GM12875 (cell line): ENCODE measurements around the gene GON4L.
"Not testable (repeated sequence)": the region's sequence is repeated elsewhere in the genome, so short reads cannot be mapped to it uniquely, and the experiment has no call there.

Source experiments
- H3K4me3 ChIP-seq: one replicate; pipeline ENCODE4 v1.5.1; 2011; ENCODE audit warnings: low read depth, low read length, control low read depth
- TF ChIP-seq, protein P1 (sequence below): IDR thresholded peaks from 2 replicates; pipeline ENCODE4 v1.5.1; 2011; ENCODE audit warnings: low read depth, mild to moderate bottlenecking, control low read depth, inconsistent platforms, low read length, moderate library complexity, borderline replicate concordance; ENCODE audit not compliant: insufficient read depth

GON4L gene

DNA sequence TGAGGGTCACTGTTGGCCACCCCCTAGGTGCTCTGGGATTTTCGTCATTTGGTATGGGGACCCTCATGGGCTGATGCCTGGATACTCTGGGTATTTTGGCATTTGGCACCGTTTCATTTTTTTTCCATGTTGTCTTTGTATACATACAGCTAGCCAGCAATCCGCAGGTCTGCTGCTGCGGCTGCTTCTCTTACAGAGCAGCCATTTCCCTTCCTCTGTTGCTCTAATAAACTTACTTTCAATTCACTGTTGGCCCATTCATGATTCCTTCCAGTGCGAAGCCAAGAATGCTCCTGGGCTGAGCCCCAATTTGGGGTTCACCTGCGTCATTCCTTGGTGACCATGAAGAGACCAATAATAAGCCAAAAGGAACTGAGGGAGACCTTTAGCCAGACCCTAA is 21.5 kb downstream of the GON4L start:
- TF ChIP-seq, protein P1, sequence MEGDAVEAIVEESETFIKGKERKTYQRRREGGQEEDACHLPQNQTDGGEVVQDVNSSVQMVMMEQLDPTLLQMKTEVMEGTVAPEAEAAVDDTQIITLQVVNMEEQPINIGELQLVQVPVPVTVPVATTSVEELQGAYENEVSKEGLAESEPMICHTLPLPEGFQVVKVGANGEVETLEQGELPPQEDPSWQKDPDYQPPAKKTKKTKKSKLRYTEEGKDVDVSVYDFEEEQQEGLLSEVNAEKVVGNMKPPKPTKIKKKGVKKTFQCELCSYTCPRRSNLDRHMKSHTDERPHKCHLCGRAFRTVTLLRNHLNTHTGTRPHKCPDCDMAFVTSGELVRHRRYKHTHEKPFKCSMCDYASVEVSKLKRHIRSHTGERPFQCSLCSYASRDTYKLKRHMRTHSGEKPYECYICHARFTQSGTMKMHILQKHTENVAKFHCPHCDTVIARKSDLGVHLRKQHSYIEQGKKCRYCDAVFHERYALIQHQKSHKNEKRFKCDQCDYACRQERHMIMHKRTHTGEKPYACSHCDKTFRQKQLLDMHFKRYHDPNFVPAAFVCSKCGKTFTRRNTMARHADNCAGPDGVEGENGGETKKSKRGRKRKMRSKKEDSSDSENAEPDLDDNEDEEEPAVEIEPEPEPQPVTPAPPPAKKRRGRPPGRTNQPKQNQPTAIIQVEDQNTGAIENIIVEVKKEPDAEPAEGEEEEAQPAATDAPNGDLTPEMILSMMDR = no peak
- H3K4me3 ChIP-seq = no peak overlapping the region

DNA sequence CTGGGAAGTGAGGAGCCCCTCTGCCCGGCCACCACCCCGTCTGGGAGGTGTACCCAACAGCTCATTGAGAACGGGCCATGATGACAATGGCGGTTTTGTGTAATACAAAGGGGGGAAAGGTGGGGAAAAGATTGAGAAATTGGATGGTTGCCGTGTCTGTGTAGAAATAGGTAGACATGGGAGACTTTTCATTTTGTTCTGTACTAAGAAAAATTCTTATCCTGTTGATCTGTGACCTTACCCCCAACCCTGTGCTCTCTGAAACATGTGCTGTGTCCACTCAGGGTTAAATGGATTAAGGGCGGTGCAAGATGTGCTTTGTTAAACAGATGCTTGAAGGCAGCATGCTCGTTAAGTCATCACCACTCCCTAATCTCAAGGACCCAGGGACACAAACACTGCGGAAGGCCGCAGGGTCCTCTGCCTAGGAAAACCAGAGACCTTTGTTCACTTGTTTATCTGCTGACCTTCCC is 22.1 kb downstream of the GON4L start:
- not testable (repeated sequence) for H3K4me3 ChIP-seq

DNA sequence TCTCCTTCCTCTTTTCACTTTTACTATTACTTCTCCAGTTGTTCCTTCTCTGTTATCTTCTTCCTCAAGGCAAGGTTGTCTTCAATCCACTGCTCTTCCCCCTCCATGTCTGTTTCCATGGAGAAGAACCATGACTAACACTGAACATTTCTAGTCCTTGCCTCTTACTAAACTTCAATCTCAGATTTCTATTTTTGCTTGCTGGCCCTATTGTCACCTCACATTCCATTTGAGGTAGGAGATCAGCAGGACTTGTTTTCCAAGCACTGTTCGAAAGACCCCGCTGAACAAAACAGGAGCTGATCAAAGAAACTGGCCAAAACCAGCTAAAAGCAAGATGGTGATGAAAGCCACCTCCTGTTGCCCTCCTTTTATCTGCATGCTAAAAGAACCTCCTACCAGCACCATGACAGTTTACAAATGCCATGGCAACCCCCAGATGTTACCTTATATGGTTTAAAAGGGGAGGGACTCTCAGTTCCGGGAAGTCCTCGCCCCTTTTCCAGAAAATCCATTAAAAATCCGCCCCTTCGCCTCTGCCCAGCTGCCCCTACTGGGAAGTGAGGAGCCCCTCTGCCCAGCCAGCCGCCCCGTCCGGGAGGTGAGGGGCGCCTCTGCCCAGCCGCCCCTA is 22.6 kb downstream of the GON4L start:
- TF ChIP-seq, protein P1 = no peak
- no peak overlapping the region for H3K4me3 ChIP-seq

DNA sequence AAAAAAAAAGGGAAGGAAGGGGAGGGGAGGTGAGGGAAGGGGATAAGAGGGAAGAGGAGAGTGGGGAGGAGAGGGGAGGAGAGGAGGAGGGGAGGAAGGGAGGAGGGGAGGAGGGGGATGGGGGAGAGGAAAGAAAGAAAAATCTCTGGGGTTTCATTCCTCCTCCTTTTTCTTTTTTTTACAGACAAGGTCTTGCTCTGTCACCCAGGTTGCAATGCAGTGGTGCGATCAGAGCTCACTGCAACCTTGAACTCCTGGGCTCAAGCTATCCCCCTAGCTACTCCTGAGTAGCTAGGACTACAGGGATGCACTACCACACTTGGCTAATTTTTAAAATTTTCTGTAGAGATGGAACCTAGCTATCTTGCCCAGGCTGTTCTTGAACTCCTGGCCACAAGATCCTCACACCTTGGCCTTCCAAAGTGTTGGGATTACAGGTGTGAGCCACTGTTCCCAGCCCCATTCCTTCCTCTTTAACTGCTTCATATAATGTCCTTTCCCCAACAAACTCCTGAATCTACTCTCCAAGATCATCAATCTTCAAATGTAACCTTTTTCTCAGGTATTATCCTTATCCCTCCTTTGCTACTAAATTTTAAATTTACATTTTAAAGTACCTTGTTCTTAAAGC is 23.2 kb downstream of the GON4L start:
- TF ChIP-seq, protein P1 = no peak
- no peak overlapping the region for H3K4me3 ChIP-seq

DNA sequence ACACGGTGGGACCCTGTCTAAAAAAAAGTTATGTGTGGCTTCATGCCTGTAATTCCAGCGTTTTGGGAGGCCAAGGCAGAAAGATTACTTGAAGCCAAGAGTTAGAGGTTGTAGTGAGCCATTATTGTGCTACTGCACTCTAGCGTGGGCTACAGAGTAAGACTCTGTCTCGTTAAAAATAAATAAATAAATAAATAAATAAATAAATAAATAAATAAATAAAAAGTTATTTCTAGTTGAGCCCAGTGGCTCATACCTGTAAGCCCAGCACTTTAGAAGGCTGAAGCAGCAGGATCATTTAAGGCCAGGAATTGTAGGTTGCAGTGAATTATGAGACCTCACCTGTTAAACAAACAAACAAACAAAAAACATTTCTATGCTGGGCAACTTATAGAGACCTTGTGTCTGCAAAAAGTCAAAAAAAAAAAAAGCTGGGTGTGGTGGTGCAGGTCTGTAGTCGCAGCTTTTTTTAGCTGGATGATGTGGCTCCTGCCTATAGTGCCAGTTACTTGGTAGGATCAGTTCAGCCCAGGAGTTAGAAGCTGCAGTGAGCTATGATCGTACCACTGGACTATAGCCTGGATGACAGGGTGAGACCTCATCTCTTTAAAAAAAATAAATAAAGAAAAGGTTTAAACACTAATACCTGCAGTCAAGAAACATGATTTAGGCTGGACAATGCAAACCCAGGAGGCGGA is 25.6 kb downstream of the GON4L start:
- H3K4me3 ChIP-seq = no peak overlapping the region
- TF ChIP-seq, protein P1 = no peak

DNA sequence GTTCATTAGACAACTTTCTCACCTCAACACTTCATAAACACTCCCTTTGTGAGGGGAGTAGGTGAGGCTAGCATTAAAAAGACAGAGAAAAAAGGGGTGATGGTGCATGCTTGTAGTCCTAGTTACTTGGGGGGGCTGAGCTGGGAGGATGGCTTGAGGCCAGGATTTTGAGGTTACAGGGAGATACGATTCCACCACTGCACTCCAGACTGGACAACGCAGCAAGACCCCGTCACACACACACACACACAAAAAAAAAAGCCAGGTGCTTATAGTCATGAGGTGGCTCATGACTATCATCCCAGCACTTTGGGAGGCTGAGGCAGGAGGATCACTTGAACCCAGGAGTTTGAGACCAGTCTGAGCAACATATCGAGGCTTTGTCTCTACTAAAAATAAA is 29.6 kb downstream of the GON4L start:
- TF ChIP-seq, protein P1 = no peak
- no peak overlapping the region for H3K4me3 ChIP-seq

DNA sequence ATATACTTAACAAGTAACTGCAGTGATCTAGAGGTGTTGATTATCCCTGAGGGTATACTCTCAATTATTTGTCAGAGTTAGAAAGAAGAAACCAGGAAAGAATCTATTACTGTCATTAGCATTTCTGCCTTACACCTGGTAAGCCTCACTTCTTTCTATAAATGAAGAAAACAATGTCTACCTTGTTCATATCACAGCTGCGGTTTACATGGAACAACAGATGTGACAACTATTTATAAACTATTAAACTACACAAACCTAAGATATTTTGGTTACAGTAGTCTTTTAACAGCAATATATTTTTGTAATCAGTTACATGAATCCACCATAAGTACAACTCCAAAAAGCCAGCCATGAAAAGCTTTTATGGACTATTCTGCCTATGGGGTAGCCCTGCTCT is 40.7 kb downstream of the GON4L start:
- H3K4me3 ChIP-seq = no peak overlapping the region
- TF ChIP-seq, protein P1 = no peak
